WERI-Rb-1 (cell line): ENCODE measurements around the gene ZNF396.

Experiments used
- DNase-seq: peaks from one replicate; pipeline ENCODE4 v3.0.0-alpha.2; 2020
- H3K27ac ChIP-seq: fragments of 250-450 bp; sonication (Bioruptor Pico); 2 replicates; pipeline ENCODE4 v1.5.1; 2020; ENCODE audit warnings: mild to moderate bottlenecking, moderate library complexity
- H3K27me3 ChIP-seq: fragments of 250-450 bp; sonication (Bioruptor Pico); 2 replicates; pipeline ENCODE4 v1.5.1; 2021; ENCODE audit warnings: mild to moderate bottlenecking, low read depth, moderate library complexity; ENCODE audit not compliant: insufficient read depth, severe bottlenecking
- H3K36me3 ChIP-seq: fragments of 250-450 bp; sonication (Bioruptor Pico); 2 replicates; pipeline ENCODE4 v1.5.1; 2020; ENCODE audit warnings: mild to moderate bottlenecking, moderate library complexity
- H3K4me3 ChIP-seq: 2 replicates; pipeline ENCODE4 v1.5.1; 2011; ENCODE audit warnings: low read depth, mild to moderate bottlenecking, control low read depth, low read length
- H3K9me3 ChIP-seq: fragments of 250-450 bp; sonication (Bioruptor Pico); 2 replicates; pipeline ENCODE4 v1.5.1; 2021; ENCODE audit warnings: mild to moderate bottlenecking, moderate library complexity; ENCODE audit not compliant: severe bottlenecking
- CTCF ChIP-seq: IDR thresholded peaks from 2 replicates; pipeline ENCODE4 v1.5.1; 2011; ENCODE audit warnings: low read depth, mild to moderate bottlenecking, control low read depth, inconsistent platforms, low read length

The ZNF396 gene

GRCh38 chr18:35379421-35379820 lies 2.3 kb upstream of the ZNF396 start:
- H3K27me3 ChIP-seq = no peaks in the 10 kb centered on the region
- no peak for DNase-seq
- TF ChIP-seq CTCF = no peak
- H3K36me3 ChIP-seq = no peaks in the 10 kb centered on the region
- no peak overlapping the region for H3K4me3 ChIP-seq
- H3K27ac ChIP-seq = no peak overlapping the region
- H3K9me3 ChIP-seq = no peaks in the 10 kb centered on the region

GRCh38 chr18:35378574-35378896 lies 1.4 kb upstream of the ZNF396 start:
- Histone ChIP-seq H3K27me3 (no peaks in the 10 kb centered on the region), H3K36me3 (no peaks in the 10 kb centered on the region), H3K27ac (no peak overlapping the region), H3K9me3 (no peaks in the 10 kb centered on the region), H3K4me3 (no peak overlapping the region)
- no peak for TF ChIP-seq CTCF
- no peak for DNase-seq

GRCh38 chr18:35377875-35378573 lies 887 bp upstream of the ZNF396 start:
- no peak for TF ChIP-seq CTCF
- DNase-seq = no peak
- Histone ChIP-seq H3K27me3 (no peaks in the 10 kb centered on the region), H3K36me3 (no peaks in the 10 kb centered on the region), H3K27ac (no peak overlapping the region), H3K4me3 (no peak overlapping the region), H3K9me3 (no peaks in the 10 kb centered on the region)

- H3K9me3 ChIP-seq = no peaks in the 10 kb centered on the region
- peak overlapping the region; percentile 49 for H3K4me3 ChIP-seq
- TF ChIP-seq CTCF = 0 out of 2 replicates have a peak, but pooled peaks have one; percentile 6
- no peak overlapping the region for H3K27ac ChIP-seq
- peak; percentile 35 for DNase-seq
- no peaks in the 10 kb centered on the region for H3K27me3 ChIP-seq
- no peaks in the 10 kb centered on the region for H3K36me3 ChIP-seq
Observed at GRCh38 chr18:35376393-35376741, 770 bp downstream of the ZNF396 start.

- Histone ChIP-seq H3K27me3 (no peaks in the 10 kb centered on the region), H3K27ac (no peak overlapping the region), H3K36me3 (no peaks in the 10 kb centered on the region), H3K9me3 (no peaks in the 10 kb centered on the region), H3K4me3 (no peak overlapping the region)
- no peak for TF ChIP-seq CTCF
- no peak for DNase-seq
Observed at GRCh38 chr18:35374708-35375107, 2.4 kb downstream of the ZNF396 start.
